HG02981 (cell line): ENCODE measurements around the gene KRT83.

ENCODE experiments used
- ATAC-seq: cut with Tn5 transposase; IDR thresholded peaks from one replicate; pipeline ENCODE4 v1.9.1; 2021; ENCODE audit warnings: mild to moderate bottlenecking, moderate library complexity; ENCODE audit not compliant: unreplicated experiment

The KRT83 gene

DNA sequence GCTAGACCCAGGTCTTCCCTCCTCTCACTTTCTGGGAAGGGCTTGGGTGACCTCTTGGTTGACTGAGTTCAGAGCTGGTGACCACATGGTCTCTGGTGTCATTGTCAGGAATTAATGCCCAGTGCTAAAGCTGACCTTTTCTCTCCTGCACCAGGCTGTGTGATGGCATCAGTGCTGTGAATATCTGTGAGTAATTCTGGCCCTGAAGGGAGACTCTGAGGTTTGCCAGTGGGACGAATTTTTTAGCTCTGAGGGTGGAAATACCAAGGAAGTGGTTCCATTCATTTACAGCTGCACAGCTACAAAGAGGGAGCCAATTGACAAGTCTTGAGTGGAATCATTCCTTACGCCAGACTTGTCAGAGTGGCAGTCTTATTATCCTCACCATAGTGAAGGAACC, 53.0 kb downstream of the KRT83 start:
- no peak for ATAC-seq

DNA sequence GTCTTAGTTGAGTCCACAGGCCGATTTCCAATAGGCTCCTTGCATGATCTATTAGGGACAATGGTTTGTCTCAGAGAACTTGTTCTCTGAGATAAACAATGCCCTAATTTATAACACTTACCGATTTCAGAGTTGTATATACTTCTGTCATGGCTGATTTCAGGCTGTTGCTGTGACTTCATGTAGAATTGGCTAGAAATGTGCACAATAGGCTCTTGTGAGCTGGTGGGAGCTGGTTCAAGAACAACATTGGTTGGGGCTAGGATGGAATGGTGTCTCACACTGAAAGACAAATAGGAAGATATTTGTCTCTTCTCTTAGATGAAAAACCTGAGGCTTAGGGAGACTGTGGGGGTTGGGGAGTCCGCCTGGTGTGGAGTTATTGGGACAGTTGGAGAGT, 53.5 kb downstream of the KRT83 start:
- no peak for ATAC-seq

DNA sequence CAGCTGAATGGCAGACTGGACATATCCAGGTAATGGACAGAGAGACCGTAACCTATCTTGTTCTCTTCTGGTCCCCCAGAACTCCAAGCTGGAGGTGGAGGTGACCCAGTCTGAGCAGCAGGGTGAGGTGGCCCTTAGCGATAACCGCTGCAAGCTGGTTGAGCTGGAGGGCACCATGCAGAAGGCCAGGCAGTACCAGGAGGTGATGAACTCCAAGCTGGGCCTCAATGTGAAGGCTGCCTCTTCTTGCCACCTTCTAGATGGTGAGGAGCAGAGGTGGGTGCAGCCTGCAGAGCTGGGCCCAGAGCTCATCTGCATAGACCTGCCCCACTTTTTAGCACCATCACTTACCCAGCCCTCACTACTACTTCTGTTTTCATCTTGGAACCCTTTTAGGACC, 53.9 kb downstream of the KRT83 start:
- no peak for ATAC-seq

DNA sequence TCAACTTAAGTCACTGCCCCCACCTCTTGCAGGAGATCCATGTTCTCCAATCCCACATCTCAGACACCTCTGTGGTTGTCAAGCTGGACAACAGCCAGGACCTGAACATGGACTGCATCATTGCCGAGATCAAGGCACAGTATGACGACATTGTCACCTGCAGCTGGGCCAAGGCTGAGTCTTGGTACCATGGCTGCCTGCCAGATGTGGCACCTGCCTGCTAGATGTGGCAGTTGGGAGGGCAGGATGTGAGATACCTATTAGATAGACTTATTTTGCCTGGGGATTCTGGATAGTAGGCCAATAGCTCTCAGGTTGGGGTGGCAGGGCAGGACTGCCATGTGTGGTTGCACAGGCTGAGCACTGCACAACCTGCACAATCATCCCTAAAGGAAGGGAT, 54.7 kb downstream of the KRT83 start:
- no peak for ATAC-seq

DNA sequence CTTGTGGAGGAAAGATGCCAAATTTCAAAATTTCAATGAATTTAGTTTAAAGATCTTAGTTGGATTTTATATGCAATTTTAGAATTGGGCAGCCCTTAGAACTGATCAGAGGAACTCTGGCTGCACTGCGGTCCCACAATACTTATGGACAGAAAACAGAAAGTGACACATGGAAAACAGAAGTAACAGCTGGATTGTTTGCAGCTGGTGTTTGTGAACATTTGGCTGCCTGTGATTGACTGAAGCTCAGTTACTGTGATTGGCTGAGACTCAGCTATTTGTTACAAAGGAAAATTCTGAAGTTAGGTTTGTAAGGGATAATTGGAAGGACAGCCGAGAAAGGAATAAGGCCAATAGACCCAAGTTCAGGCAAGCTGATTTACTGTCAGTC, 56.8 kb downstream of the KRT83 start:
- no peak for ATAC-seq
